Bladder microvascular endothelial cell (primary cell): ENCODE measurements around the gene ABHD12. TPM values are rescaled to one million over a fixed set of nuclear protein-coding genes. Genes with fewer than 3 reads are reported as not detected.

ENCODE experiments used
- total RNA-seq: library from RNA; depleted of rRNA; stranded (reverse); fragments of >200 nt; gene quantifications from 2 replicates; pipeline ENCODE4 v1.2.3, GENCODE V29; 2014

The ABHD12 gene
- total RNA-seq, result 23.6 and 39.0 TPM in 2 replicates

GRCh38 chr20:25390538-25391528 is at the start of gene ABHD12:
ABHD12 (minus strand) TSS chr20:25390835; CDS start chr20:25390703, 132 bp downstream.

GRCh38 chr20:25407311-25408169 is 16.9 kb upstream of the ABHD12 start, which contains the start of gene GINS1:
GINS1 (plus strand) TSS chr20:25407673; CDS start chr20:25407821, 148 bp downstream.

Other genes with a start within 250 kb of the ABHD12 start
- 40.0 and 67.7 TPM in 2 replicates for gene ENTPD6, start 195.1 kb downstream of the ABHD12 start, total RNA-seq
- 58.1 and 101 TPM in 2 replicates for gene PYGB, start 142.8 kb downstream of the ABHD12 start, total RNA-seq
- 8.8 and 14.9 TPM in 2 replicates for gene GINS1, start 16.8 kb upstream of the ABHD12 start, total RNA-seq
- gene NINL, start 194.7 kb upstream of the ABHD12 start, total RNA-seq, result 4.4 and 23.9 TPM in 2 replicates
- 4.2 and 7.6 TPM in 2 replicates for gene NANP, start 233.2 kb upstream of the ABHD12 start, total RNA-seq